HCT116 (cell line): ENCODE data around the gene FGF8. TPM values are rescaled to one million over a fixed set of nuclear protein-coding genes. Genes with fewer than 3 reads are reported as not detected.
A peak's percentile ranks its signal among the peaks of the same experiment; 100 is the strongest.

ENCODE experiments used
- ATAC-seq: fragments of 200-7000 bp; cut with Tn5 transposase; 2 replicates; pipeline ENCODE4 v1.9.1; 2020; ENCODE audit warnings: mild to moderate bottlenecking, moderate library complexity
- BruUV-seq: library from RNA; stranded (reverse); fragments of 400-500 nt; replicated peaks from 2 replicates; lab custom pipeline; 2021; lab: Mats Ljungman, UMichigan
- CTCF ChIA-PET: fragments of 300-600 bp; sonication (Branson Sonifier 250); formaldehyde crosslinking; loops from one replicate; lab custom pipeline; 2021; ENCODE audit warnings: antibody characterized with exemption; lab: Charles Lee
- POLR2A ChIA-PET: fragments of 300-600, 350-600 bp; sonication (Branson Sonifier 250); formaldehyde crosslinking; loops from one replicate; lab custom pipeline; 2021; ENCODE audit warnings: antibody characterized with exemption; lab: Charles Lee
- RAD21 ChIA-PET, 2 experiments: fragments of 300-600 bp; sonication (Branson Sonifier 250); formaldehyde crosslinking; loops; one replicate each; lab custom pipeline; 2023; ENCODE audit warnings: low total read pairs in 2 of 2; ENCODE audit not compliant: uncharacterized antibody in 2 of 2, unreplicated experiment in 2 of 2, low non-redundant PET in 1 of 2; lab: Charles Lee
- DNase-seq: peaks from one replicate; pipeline ENCODE4 v3.0.0-alpha.2; 2010; ENCODE audit warnings: low read depth, low spot score
- H2AFZ ChIP-seq: fragments of 200-600 bp; shearing (Covaris generic), sonication (generic); 2 replicates; pipeline ENCODE4 v1.6.1; 2017; ENCODE audit warnings: low read depth, mixed run types, mixed read lengths, antibody characterized with exemption, low read length; ENCODE audit not compliant: poor library complexity, severe bottlenecking
- H3K27ac ChIP-seq: 2 replicates; pipeline ENCODE4 v1.5.1; 2012; ENCODE audit warnings: low read depth, low read length
- H3K27me3 ChIP-seq: fragments of 200-600 bp; sonication (generic); 2 replicates; pipeline ENCODE4 v1.6.1; 2016; ENCODE audit warnings: mixed run types, low read length, mixed read lengths; ENCODE audit not compliant: insufficient read depth
- H3K36me3 ChIP-seq, 2 experiments: fragments of 200-500 bp in 1 of 2; fragments of 200-600 bp in 1 of 2; sonication (Bioruptor generic) in 1 of 2; sonication (generic) in 1 of 2; 2 replicates each; pipeline versions ENCODE4 v1.5.1 to v1.6.1; 2014 to 2016; ENCODE audit warnings: low read length in 2 of 2, inconsistent platforms in 1 of 2, mixed read lengths in 1 of 2, mixed run types in 1 of 2; ENCODE audit not compliant: insufficient read depth in 2 of 2, control insufficient read depth in 1 of 2
- H3K4me1 ChIP-seq, 2 experiments: fragments of 200-600 bp in 1 of 2; sonication (generic) in 1 of 2; 2 replicates each; pipeline versions ENCODE4 v1.5.1 to v1.6.1; 2012 to 2017; ENCODE audit warnings: low read length in 2 of 2, inconsistent platforms in 1 of 2, mild to moderate bottlenecking in 1 of 2, mixed read lengths in 1 of 2, mixed run types in 1 of 2, moderate library complexity in 1 of 2; ENCODE audit not compliant: insufficient read depth in 2 of 2, control insufficient read depth in 1 of 2
- H3K4me2 ChIP-seq: fragments of 200-600 bp; sonication (generic); 2 replicates; pipeline ENCODE4 v1.6.1; 2017; ENCODE audit warnings: mixed run types, low read length, mixed read lengths
- H3K4me3 ChIP-seq, 2 experiments: fragments of 200-600 bp in 1 of 2; sonication (generic) in 1 of 2; replicated peaks in 1 of 2; 2 replicates each; pipeline ENCODE4 v1.5.1; 2011 to 2016; ENCODE audit warnings: low read length in 2 of 2, control low read depth in 1 of 2, low read depth in 1 of 2, mild to moderate bottlenecking in 1 of 2, mixed read lengths in 1 of 2, mixed run types in 1 of 2
- H3K79me2 ChIP-seq: fragments of 200-600 bp; sonication (generic); 2 replicates; pipeline ENCODE4 v1.6.1; 2017; ENCODE audit warnings: mild to moderate bottlenecking, mixed run types, low read length, moderate library complexity, mixed read lengths; ENCODE audit not compliant: insufficient read depth
- H3K9ac ChIP-seq: fragments of 200-600 bp; sonication (generic); 2 replicates; pipeline ENCODE4 v1.6.1; 2016; ENCODE audit warnings: low read length, mixed read lengths
- H3K9me2 ChIP-seq: fragments of 200-600 bp; sonication (generic), shearing (Covaris generic); 2 replicates; pipeline ENCODE4 v1.6.1; 2017; ENCODE audit warnings: mixed run types, mild to moderate bottlenecking, moderate library complexity; ENCODE audit not compliant: insufficient read depth
- H3K9me3 ChIP-seq, 2 experiments: fragments of 200-500 bp in 1 of 2; fragments of 200-600 bp in 1 of 2; sonication (Bioruptor generic) in 1 of 2; sonication (generic) in 1 of 2; 2 replicates each; pipeline ENCODE4 v1.6.1; 2014 to 2017; ENCODE audit warnings: low read length in 2 of 2, mixed read lengths in 2 of 2, inconsistent platforms in 1 of 2, low read depth in 1 of 2, mild to moderate bottlenecking in 1 of 2, mixed run types in 1 of 2, moderate library complexity in 1 of 2; ENCODE audit not compliant: control insufficient read depth in 1 of 2, insufficient read depth in 1 of 2
- H4K20me1 ChIP-seq: fragments of 200-600 bp; sonication (generic), shearing (Covaris generic); 2 replicates; pipeline ENCODE4 v1.6.1; 2017; ENCODE audit warnings: mixed run types, mild to moderate bottlenecking, moderate library complexity; ENCODE audit not compliant: insufficient read depth
- EGR1 ChIP-seq: IDR thresholded peaks from 2 replicates; pipeline ENCODE4 v1.6.1; 2012; ENCODE audit warnings: low read depth
- EZH2 ChIP-seq: fragments of 200-600 bp; sonication (generic); IDR thresholded peaks from 2 replicates; pipeline ENCODE4 v1.6.1; 2017; ENCODE audit warnings: antibody characterized with exemption, mixed run types
- FOSL1 ChIP-seq: IDR thresholded peaks from 2 replicates; pipeline ENCODE4 v1.6.1; 2012; ENCODE audit warnings: low read depth
- POLR2AphosphoS5 ChIP-seq: IDR thresholded peaks from 2 replicates; pipeline ENCODE4 v1.6.1; 2011; ENCODE audit warnings: mild to moderate bottlenecking, low read depth, low read length, moderate library complexity
- SRF ChIP-seq: IDR thresholded peaks from 2 replicates; pipeline ENCODE4 v1.6.1; 2012; ENCODE audit warnings: low read depth
- TCF7L2 ChIP-seq: IDR thresholded peaks from 2 replicates; pipeline ENCODE4 v1.7.0; 2011; ENCODE audit warnings: borderline replicate concordance, inconsistent platforms; ENCODE audit not compliant: insufficient read depth, insufficient read length; ENCODE audit errors: extremely low read depth
- YY1 ChIP-seq: IDR thresholded peaks from 2 replicates; pipeline ENCODE4 v1.6.1; 2011; ENCODE audit warnings: low read length, low read depth, moderate library complexity, mild to moderate bottlenecking; ENCODE audit not compliant: insufficient replicate concordance; ENCODE audit errors: extremely low read depth
- ZFX ChIP-seq: fragments of 450-650 bp; IDR thresholded peaks from 2 replicates; pipeline ENCODE4 v1.6.1; 2017
- ZNF274 ChIP-seq: fragments of 200-500 bp; sonication (Bioruptor generic); IDR thresholded peaks from 2 replicates; pipeline ENCODE4 v1.6.1; 2014; ENCODE audit warnings: mild to moderate bottlenecking, low read depth, low read length, inconsistent platforms
- intact Hi-C: fragments of 100-400 bp; cut with micrococcal nuclease; formaldehyde crosslinking; loops from 2 replicates; pipeline ENCODE4 v1.10.0; 2022
- total RNA-seq: library from RNA; stranded (reverse); gene quantifications from one replicate; pipeline ENCODE4 v1.2.1, GENCODE V29; 2021; ENCODE audit not compliant: unreplicated experiment
- TF ChIP-seq, protein P1 (sequence below), 3 experiments: fragments of 200-600 bp in 1 of 3; sonication (generic) in 1 of 3; IDR thresholded peaks in 2 of 3; conservative IDR thresholded peaks in 1 of 3; 2 replicates each; pipeline ENCODE4 v1.5.1; 2012 to 2017; ENCODE audit warnings: low read depth in 2 of 3, low read length in 2 of 3, antibody characterized with exemption in 1 of 3, borderline replicate concordance in 1 of 3, control low read depth in 1 of 3, mild to moderate bottlenecking in 1 of 3, mixed read lengths in 1 of 3, mixed run types in 1 of 3, moderate library complexity in 1 of 3; ENCODE audit not compliant: insufficient read depth in 1 of 3
- TF ChIP-seq, protein P2 (sequence below): IDR thresholded peaks from 2 replicates; pipeline ENCODE4 v1.6.1; 2012
- TF ChIP-seq, protein P3 (sequence below): IDR thresholded peaks from 2 replicates; pipeline ENCODE4 v1.6.1; 2012; ENCODE audit warnings: low read depth
- TF ChIP-seq, protein P4 (sequence below): IDR thresholded peaks from 2 replicates; pipeline ENCODE4 v1.6.1; 2011; ENCODE audit warnings: mild to moderate bottlenecking, low read length, moderate library complexity; ENCODE audit not compliant: insufficient replicate concordance; ENCODE audit errors: extremely low read depth

The FGF8 gene
- total RNA-seq, 1 experiment from 2014 or later = 2.7 TPM

DNA sequence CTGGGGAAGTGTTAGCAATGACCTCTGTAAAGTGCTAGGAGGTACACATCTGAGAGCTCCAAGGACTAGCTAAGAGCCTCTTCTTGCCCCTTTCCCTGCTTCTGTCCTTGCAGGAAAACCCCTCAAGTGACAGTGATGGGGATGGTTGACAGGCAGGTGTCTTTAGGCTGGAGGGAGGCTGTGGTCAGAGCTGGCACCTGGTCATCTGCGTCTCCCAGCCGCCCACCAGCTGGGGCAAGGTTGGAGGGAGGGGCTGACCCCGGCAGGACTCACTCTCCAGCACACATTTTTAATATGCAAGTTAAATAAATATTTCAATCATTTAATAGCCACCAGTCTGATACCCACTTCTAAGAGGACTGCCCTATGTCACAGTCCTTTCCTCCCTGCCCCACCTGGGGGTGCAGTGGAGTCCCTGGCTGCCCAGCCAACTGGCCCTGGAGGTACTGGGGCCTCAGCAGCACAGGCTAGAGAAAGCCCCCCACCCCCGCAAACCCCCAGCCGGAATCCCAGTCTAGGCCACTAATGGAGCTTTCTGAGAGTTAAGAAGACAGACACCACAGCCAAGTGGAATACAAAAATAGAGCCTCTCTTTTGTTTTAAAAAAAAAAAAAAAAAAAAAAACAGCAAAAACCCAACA lies 6.3 kb downstream of the FGF8 start:
- no peaks in the 10 kb centered on the region for H3K79me2 ChIP-seq
- H4K20me1 ChIP-seq = no peaks in the 10 kb centered on the region
- no peaks in the 10 kb centered on the region for H3K9me3 ChIP-seq
- RAD21 ChIA-PET = interaction anchor here in 1 of 2 experiments (0.6 kb wide), 1 partner anchor 11 kb away, joined by 3 read pairs; no protein-coding TSS in a partner anchor
- H3K4me3 ChIP-seq = no peak overlapping the region
- no peak overlapping the region for H3K4me2 ChIP-seq
- CTCF ChIA-PET = interaction anchor here (0.7 to 1.5 kb wide), 3 partner anchors 11 to 167 kb away, joined by 3 to 5 read pairs (median 4); partner anchors contain the start of gene NPM3
- no peak overlapping the region for H3K9ac ChIP-seq
- no peaks in the 10 kb centered on the region for H3K4me1 ChIP-seq
- BruUV-seq = no TSS peak
- POLR2A ChIA-PET = no interaction called here
- DNase-seq (no peak), ATAC-seq (peak; percentile 63; the same call in 1 of the 2 replicates)
- H3K9me2 ChIP-seq = no peaks in the 10 kb centered on the region
- H3K36me3 ChIP-seq = no peaks in the 10 kb centered on the region
- H3K27me3 ChIP-seq = peaks cover 11% of the 10 kb centered on the region; the same call in 1 of the 2 replicates
- intact Hi-C loops = no loop called here
- TF ChIP-seq, protein P1, sequence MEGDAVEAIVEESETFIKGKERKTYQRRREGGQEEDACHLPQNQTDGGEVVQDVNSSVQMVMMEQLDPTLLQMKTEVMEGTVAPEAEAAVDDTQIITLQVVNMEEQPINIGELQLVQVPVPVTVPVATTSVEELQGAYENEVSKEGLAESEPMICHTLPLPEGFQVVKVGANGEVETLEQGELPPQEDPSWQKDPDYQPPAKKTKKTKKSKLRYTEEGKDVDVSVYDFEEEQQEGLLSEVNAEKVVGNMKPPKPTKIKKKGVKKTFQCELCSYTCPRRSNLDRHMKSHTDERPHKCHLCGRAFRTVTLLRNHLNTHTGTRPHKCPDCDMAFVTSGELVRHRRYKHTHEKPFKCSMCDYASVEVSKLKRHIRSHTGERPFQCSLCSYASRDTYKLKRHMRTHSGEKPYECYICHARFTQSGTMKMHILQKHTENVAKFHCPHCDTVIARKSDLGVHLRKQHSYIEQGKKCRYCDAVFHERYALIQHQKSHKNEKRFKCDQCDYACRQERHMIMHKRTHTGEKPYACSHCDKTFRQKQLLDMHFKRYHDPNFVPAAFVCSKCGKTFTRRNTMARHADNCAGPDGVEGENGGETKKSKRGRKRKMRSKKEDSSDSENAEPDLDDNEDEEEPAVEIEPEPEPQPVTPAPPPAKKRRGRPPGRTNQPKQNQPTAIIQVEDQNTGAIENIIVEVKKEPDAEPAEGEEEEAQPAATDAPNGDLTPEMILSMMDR (IDR thresholded peaks at IDR 0.05 in 2 of 3, conservative IDR thresholded peaks at IDR 0.05 in 1 of 3; ENCODE audit: borderline replicate concordance in 1 of 3, insufficient read depth in 1 of 3, low read depth in 2 of 3, low read length in 2 of 3) = no peak
- TF ChIP-seq TCF7L2 (no peak), ZFX (no peak), POLR2AphosphoS5 (no peak), EGR1 (no peak), ZNF274 (no peak), EZH2 (no peak), SRF (no peak), FOSL1 (no peak), YY1 (no peak)
- TF ChIP-seq, protein P2, sequence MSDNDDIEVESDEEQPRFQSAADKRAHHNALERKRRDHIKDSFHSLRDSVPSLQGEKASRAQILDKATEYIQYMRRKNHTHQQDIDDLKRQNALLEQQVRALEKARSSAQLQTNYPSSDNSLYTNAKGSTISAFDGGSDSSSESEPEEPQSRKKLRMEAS = no peak
- TF ChIP-seq, protein P3, sequence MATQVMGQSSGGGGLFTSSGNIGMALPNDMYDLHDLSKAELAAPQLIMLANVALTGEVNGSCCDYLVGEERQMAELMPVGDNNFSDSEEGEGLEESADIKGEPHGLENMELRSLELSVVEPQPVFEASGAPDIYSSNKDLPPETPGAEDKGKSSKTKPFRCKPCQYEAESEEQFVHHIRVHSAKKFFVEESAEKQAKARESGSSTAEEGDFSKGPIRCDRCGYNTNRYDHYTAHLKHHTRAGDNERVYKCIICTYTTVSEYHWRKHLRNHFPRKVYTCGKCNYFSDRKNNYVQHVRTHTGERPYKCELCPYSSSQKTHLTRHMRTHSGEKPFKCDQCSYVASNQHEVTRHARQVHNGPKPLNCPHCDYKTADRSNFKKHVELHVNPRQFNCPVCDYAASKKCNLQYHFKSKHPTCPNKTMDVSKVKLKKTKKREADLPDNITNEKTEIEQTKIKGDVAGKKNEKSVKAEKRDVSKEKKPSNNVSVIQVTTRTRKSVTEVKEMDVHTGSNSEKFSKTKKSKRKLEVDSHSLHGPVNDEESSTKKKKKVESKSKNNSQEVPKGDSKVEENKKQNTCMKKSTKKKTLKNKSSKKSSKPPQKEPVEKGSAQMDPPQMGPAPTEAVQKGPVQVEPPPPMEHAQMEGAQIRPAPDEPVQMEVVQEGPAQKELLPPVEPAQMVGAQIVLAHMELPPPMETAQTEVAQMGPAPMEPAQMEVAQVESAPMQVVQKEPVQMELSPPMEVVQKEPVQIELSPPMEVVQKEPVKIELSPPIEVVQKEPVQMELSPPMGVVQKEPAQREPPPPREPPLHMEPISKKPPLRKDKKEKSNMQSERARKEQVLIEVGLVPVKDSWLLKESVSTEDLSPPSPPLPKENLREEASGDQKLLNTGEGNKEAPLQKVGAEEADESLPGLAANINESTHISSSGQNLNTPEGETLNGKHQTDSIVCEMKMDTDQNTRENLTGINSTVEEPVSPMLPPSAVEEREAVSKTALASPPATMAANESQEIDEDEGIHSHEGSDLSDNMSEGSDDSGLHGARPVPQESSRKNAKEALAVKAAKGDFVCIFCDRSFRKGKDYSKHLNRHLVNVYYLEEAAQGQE = no peak
- TF ChIP-seq, protein P4, sequence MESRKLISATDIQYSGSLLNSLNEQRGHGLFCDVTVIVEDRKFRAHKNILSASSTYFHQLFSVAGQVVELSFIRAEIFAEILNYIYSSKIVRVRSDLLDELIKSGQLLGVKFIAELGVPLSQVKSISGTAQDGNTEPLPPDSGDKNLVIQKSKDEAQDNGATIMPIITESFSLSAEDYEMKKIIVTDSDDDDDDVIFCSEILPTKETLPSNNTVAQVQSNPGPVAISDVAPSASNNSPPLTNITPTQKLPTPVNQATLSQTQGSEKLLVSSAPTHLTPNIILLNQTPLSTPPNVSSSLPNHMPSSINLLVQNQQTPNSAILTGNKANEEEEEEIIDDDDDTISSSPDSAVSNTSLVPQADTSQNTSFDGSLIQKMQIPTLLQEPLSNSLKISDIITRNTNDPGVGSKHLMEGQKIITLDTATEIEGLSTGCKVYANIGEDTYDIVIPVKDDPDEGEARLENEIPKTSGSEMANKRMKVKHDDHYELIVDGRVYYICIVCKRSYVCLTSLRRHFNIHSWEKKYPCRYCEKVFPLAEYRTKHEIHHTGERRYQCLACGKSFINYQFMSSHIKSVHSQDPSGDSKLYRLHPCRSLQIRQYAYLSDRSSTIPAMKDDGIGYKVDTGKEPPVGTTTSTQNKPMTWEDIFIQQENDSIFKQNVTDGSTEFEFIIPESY = no peak
- no peak overlapping the region for H3K27ac ChIP-seq
- H2AFZ ChIP-seq = no peak overlapping the region
